ENCODE measurements around the gene HPCAL4. TPM values are rescaled to one million over a fixed set of nuclear protein-coding genes. Genes with fewer than 3 reads are reported as not detected.

The HPCAL4 gene
- polyA plus RNA-seq, 1 experiment: not detected

DNA sequence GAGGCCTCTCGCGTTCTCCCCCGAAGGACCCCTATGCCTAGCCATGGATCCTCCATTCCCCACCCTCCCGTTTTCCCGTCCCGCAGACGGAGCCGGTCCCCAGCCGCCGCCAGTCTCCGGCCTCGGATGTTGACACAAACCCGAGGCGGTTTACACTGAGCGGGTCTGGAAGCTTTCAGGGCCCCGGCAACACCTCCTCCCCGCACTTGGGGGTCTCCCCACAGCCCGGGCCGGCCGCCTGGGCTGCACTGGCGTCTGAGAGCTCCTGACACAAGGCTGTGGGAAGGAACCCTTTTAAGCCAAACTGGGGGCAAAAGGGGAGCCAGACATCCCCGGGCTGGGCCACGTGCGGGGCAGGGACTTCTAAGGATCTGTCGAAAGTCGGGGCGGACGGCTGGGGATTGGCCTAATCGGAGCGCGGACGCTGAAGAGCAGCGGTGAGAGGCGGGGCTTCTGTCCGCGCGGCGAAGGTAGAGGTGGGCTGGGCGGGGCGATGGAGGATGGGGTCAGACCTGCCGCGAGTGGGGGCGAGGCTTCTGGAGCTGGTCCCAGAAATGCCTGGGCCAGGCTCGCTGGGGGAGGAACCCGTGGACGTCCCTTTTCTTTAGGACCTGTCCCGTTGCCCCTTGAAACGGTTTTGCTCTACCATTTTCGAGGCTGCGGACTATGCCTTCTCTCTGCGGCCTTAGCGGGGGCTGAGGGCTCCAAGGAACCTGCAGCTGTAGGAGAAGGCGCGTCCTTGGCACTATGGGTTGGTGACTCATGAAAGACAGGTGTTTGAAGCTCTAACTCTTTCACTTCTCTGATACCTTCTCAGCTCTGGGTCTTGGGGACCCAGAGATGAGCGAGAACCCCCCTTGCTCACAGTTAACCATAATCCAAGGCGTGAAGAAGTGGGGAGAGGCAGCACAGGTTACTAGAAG, 1.2 kb upstream of the HPCAL4 start:
- POLR2A ChIA-PET: no interaction called here
- H3K27me3 ChIP-seq (ENCODE audit: control insufficient read depth, insufficient read depth, low read length): peaks cover 68% of the 10 kb centered on the region
- TF ChIP-seq, protein P1, sequence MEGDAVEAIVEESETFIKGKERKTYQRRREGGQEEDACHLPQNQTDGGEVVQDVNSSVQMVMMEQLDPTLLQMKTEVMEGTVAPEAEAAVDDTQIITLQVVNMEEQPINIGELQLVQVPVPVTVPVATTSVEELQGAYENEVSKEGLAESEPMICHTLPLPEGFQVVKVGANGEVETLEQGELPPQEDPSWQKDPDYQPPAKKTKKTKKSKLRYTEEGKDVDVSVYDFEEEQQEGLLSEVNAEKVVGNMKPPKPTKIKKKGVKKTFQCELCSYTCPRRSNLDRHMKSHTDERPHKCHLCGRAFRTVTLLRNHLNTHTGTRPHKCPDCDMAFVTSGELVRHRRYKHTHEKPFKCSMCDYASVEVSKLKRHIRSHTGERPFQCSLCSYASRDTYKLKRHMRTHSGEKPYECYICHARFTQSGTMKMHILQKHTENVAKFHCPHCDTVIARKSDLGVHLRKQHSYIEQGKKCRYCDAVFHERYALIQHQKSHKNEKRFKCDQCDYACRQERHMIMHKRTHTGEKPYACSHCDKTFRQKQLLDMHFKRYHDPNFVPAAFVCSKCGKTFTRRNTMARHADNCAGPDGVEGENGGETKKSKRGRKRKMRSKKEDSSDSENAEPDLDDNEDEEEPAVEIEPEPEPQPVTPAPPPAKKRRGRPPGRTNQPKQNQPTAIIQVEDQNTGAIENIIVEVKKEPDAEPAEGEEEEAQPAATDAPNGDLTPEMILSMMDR (IDR thresholded peaks at IDR 0.05; ENCODE audit: low read depth, low read length): no peak

DNA sequence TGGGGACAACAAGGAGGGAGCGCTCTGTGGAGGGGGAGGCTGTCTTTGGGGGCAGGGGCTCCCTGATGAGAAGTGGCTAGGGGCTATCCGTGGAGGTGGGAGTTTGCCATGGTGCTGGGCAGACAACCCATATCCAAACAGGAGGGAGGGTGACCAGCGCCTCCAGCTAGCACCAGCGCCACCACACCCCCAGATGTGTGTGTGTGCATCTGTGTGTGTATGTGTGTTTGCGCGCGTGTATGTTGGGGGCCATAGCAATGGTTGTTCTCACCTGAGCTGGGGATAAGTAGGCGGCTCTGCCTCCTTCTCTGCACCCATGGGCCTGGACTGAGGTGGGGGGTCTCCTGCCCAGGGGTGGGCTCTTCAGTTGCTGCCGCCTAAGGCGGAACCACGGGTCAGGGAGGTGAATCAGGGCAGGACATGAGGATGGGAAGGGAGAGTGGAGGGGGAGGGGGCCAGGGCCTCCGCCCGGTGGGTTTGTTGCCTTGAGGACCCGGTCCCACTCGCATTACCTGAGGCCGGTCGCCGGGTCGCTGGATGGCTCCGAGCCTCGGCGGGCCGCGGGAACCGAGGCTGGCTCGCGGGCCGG, 345 bp downstream of the HPCAL4 start:
- no peak overlapping the region for H3K27ac ChIP-seq (ENCODE audit: low read depth, low read length)
- no peak overlapping the region for H3K4me3 ChIP-seq (ENCODE audit: low read depth, low read length)
- H3K9me3 ChIP-seq (ENCODE audit: control insufficient read depth, insufficient read depth, low read length): peaks cover 7% of the 10 kb centered on the region; the same call in 1 of the 2 replicates
- no peak for DNase-seq (ENCODE audit: low read depth, low spot score)
- TF ChIP-seq, protein P1 (IDR thresholded peaks at IDR 0.05; ENCODE audit: low read depth, low read length): no peak
- POLR2A ChIA-PET: no interaction called here
- CTCF ChIA-PET: interaction anchor here (0.9 to 1.0 kb wide), 2 partner anchors 32 to 84 kb away, joined by 5 to 7 read pairs; no protein-coding TSS in a partner anchor
- peaks cover 75% of the 10 kb centered on the region for H3K27me3 ChIP-seq (ENCODE audit: control insufficient read depth, insufficient read depth, low read length)

More for the DNA sequence above, 1.2 kb upstream of the HPCAL4 start:
- peaks cover 7% of the 10 kb centered on the region; the same call in 1 of the 2 replicates for H3K9me3 ChIP-seq (ENCODE audit: control insufficient read depth, insufficient read depth, low read length)
- H3K4me3 ChIP-seq (ENCODE audit: low read depth, low read length): no peak overlapping the region
- no peak for DNase-seq (ENCODE audit: low read depth, low spot score)
- CTCF ChIA-PET: interaction anchor here (0.6 to 1.7 kb wide), 3 partner anchors 20 to 39 kb away, joined by 3 to 4 read pairs (median 3); partner anchors contain the start of gene NT5C1A
- H3K27ac ChIP-seq (ENCODE audit: low read depth, low read length): no peak overlapping the region

DNA sequence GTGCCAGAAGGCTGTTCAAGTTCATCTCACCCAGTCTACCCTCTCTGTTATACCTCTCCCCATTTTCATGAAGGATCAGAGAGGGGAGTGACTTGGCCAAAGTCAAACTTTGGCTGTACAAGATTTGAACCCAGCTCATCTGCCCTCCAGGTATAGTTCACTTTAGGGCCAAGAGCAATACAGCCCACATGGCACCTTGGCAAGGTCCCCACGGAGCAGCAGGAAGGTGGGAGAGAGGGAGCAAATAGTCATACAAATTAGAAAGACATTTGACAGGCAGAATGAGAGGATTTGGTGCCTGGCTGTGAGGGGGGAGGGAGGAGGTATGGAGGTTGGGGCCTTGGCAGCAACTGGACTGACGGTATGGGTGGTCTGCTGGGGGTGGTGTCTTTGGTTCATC, 1.0 kb downstream of the HPCAL4 start:
- H3K27me3 ChIP-seq (ENCODE audit: control insufficient read depth, insufficient read depth, low read length): peaks cover 77% of the 10 kb centered on the region
- TF ChIP-seq, protein P1 (IDR thresholded peaks at IDR 0.05; ENCODE audit: low read depth, low read length): no peak

DNA sequence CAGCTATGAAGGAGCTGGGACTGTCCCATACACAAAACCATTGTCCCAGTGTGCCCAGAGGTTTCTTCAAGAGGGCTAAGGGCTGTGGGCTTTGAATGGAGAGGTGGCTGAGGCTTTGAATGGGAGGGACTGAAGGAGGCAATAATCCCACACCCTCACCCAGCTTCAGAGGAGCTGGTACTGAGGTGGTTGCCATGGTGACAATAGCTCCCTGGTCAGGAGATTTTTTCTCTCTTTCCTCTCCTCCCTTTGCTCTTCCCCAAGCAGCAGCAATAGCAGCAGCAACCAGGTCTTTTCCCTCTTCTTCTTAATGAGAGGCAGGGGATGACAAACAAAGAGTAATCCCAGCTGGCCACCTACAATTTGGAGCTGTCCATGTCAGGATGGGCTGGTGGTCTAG, 1.6 kb downstream of the HPCAL4 start:
- no peak for DNase-seq (ENCODE audit: low read depth, low spot score)
- Histone ChIP-seq H3K27ac (ENCODE audit: low read depth, low read length) (no peak overlapping the region), H3K9me3 (ENCODE audit: control insufficient read depth, insufficient read depth, low read length) (peaks cover 7% of the 10 kb centered on the region; the same call in 1 of the 2 replicates), H3K27me3 (ENCODE audit: control insufficient read depth, insufficient read depth, low read length) (peaks cover 80% of the 10 kb centered on the region), H3K4me3 (ENCODE audit: low read depth, low read length) (no peak overlapping the region)
- ChIA-PET POLR2A (no interaction called here), CTCF (interaction anchor here (0.6 to 1.2 kb wide), 3 partner anchors 30 to 38 kb away, joined by 3 to 4 read pairs (median 3); no protein-coding TSS in a partner anchor)
- TF ChIP-seq, protein P1 (IDR thresholded peaks at IDR 0.05; ENCODE audit: low read depth, low read length): no peak

More for the DNA sequence above, 1.0 kb downstream of the HPCAL4 start:
- DNase-seq (ENCODE audit: low read depth, low spot score): no peak
- Histone ChIP-seq H3K27ac (ENCODE audit: low read depth, low read length) (no peak overlapping the region), H3K9me3 (ENCODE audit: control insufficient read depth, insufficient read depth, low read length) (peaks cover 7% of the 10 kb centered on the region; the same call in 1 of the 2 replicates), H3K4me3 (ENCODE audit: low read depth, low read length) (no peak overlapping the region)
- CTCF ChIA-PET: interaction anchor here (0.6 to 1.2 kb wide), 2 partner anchors 29 to 33 kb away, joined by 3 to 4 read pairs; no protein-coding TSS in a partner anchor
- POLR2A ChIA-PET: no interaction called here

Data from AG04450 (cell line).